HL-60/S4 treated with retinoic acid at 250 ng/mL for 4 days and 3 days (cell line): Measurements from ENCODE around the gene PNCK.
"Not testable (repeated sequence)": the region's sequence is repeated elsewhere in the genome, so short reads cannot be mapped to it uniquely, and the experiment has no call there.

Source experiments
- in situ Hi-C: fragments of 300-500 bp; cut with MboI; formaldehyde crosslinking; loops from 2 replicates; pipeline ENCODE4 v1.7.0; 2022; ENCODE audit warnings: low sequenced_read_pairs

Gene PNCK

GRCh38 chrX:153686711-153687110 lies 13.1 kb upstream of the PNCK start:
- in situ Hi-C loops, result no loop called here

DNA sequence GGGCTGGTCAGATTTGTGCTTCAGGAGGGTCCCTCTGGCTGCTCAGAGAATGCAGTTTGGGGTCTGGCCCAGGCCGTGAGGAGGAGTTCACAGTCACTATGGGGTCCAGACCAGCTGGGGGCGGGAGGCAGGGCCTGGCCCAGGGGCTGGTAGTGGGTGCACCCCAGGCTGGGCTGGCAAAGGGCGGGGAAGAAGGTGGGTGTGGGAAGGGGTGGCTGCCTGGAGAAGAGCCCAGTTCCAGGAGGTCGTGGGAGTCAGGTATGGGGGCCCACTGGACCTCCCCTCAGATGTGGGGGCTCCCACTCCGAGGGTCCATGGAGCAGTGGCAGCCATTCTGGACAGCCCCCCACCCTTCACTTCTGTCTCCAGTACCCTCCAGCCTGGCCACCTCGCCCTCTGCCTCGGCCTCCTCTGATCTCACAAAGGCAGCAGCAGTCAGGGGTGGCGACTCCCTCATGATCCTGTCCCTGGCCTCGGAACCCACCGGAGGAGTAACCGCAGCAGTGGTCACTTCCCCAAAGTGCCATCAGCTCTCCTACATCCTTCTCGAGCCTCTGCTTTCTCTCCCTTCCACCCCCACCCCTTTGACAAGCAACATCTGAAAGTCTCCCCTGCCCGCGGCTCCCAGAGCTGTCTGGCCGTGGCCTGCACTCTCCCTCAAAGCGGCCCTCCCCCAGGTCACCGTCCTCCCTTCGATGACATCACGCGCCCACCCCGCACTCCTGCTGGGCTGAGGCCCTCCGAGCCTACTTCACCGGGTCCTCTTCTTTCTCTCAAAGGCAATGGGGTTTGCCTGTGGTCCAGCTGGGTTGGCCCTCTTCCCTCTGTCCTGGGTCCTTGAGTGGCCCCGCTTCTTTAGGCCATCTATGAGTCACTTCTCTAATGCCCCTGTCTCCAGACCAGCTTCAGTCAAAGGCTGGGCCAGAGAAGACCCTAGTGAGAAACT lies 12.4 kb upstream of the PNCK start:
- in situ Hi-C loops, result no loop called here

DNA sequence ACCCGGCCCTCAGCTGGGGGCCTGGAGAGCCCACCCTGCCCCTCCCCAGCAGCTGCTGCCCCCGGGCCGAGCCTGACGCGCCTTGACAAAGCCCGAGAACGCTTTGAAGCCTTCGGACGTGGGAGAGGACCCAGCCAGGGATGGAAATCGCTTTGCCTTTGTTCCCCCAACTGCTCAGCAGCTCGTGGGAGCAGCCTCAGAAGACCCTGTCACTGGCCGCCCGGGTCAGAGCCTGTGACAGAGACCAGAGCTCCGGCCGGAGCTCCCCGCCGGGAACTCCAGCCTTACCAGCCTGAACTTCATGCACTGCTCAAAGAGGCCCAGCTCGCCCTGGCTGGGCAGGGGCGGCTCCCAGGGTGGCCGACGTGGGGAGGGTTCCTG lies 11.5 kb upstream of the PNCK start:
- in situ Hi-C loops, result no loop called here

GRCh38 chrX:153684467-153685155 lies 11.0 kb upstream of the PNCK start:
- in situ Hi-C loops, result no loop called here

DNA sequence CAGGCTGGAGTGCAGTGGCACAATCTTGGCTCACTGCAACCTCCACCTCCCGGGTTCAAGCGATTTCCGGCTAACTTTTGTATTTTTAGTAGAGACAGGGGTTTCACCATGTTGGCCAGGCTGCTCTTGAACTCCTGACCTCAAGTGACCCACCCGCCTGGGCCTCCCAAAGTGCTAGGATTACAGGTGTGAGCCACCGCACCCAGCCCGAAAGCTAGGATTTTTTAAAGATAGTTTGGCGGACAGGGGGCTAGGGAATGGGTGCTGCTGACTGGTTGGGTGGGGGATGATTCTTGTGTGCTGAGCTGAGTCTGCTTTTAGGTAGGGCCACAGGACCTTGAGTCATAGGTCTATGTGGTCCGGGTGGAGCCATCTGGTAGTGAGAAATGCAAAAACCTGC lies 9.9 kb upstream of the PNCK start:
- in situ Hi-C loops, result not testable (repeated sequence)

DNA sequence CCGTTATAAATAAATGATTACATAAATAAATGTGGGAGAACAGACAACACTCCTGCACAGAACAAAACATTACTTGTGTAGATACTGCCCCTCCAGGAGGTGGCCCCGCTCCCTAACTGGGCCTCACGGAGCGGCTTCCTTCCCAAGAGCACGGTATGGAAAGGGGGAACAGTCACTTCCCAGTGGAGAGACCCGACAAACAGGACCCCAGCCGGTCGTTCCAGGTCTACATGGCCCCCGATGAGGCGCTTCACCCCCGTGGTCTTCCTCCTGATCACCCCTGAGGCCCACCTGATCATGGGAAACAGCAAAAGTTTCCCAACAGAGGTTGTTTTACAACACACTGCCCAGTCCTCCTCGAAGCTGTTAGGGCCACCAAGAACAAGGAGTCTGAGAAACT lies 7.6 kb upstream of the PNCK start:
- in situ Hi-C loops, result no loop called here

GRCh38 chrX:153674219-153674851 lies 722 bp upstream of the PNCK start:
- in situ Hi-C loops, result loop anchor here (25.0 kb wide), 1 partner anchor 712 kb away; no protein-coding TSS in a partner anchor

DNA sequence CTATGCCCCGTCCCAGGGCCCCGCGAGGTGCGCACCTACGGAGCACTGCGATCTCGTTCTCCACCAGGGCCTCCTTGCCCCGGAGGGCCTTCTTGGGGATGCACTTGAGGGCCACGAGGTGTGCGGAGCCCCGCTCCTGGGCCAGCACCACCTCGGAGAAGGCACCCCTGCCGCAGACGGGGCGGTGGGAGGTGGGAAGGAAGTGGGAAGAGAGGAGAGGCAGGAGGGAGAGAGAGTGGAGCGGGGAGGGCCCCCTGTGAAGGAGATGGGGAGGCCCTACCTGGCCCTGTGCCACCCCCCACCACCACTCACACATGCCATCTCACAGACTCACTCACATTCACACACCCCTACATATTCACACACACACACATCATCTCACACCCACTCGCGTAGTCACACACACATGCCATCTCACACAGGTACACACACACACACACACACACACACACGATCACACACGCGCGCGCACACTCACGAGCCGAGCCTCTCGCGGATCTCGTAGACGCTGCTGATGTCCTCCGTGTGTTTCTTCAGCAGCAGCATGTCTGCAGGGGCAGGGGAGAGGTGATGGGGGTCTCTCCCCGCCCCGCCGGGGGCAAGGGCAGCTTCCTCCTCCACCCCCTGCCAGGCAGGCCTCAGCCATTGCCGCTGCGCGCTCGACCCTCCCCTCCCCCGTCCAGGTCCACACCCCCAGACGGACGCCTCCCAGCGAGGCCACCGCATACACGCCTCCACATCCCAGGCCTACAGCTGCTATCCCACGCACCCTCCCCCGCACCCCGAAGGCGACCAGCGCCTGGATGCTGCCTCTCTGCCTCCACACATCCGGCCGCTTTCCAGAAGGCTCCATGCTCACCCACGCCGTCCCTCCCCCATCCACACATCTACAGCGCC lies 834 bp downstream of the PNCK start:
- in situ Hi-C loops, result loop anchor here (25.0 kb wide), 1 partner anchor 710 kb away; no protein-coding TSS in a partner anchor

DNA sequence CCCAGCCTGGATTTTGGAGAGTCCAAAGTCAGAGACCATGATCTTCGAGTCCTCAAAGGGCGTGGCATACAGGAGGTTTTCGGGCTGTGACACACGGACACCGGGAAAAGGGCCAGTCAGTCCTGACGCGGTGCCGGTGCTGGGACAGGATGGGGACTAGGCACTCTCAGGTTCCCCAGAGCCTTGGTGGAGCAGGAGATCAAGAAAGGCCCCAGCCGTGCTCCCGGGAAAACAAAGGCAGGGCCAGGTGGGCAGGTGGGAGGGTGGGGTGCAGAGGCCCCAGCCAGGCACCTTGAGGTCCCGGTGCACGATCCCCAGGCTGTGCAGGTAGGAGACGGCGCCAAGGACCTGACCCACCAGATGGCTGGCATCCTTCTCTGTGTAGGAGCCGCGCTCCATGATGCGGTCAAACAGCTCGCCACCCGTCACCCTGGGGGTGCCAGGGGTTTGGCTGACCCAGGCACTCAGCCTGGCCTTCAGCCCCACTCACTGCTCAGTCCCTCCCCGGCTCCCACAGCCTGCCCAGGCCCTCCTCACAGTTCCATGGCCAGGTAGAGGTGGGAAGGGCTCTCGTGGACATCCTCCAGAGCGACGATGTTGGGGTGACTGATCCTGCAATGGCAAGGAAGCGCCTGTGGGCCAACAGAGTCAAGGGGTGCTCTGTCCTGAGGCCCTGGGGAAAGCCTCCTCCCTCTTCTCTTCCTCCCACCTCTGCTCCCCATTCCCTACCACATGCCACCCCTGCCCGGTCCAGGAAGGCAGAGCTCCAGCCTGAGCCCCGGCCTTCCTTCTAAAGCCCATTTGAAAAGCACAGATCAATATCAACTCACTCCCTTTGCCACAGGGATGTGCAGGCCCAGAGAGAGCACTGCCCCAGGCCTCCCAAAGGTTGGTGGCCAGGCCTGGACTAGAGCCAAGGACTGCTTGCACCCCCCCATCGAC lies 1.8 kb downstream of the PNCK start:
- in situ Hi-C loops, result loop anchor here (25.0 kb wide), 1 partner anchor 710 kb away; no protein-coding TSS in a partner anchor

DNA sequence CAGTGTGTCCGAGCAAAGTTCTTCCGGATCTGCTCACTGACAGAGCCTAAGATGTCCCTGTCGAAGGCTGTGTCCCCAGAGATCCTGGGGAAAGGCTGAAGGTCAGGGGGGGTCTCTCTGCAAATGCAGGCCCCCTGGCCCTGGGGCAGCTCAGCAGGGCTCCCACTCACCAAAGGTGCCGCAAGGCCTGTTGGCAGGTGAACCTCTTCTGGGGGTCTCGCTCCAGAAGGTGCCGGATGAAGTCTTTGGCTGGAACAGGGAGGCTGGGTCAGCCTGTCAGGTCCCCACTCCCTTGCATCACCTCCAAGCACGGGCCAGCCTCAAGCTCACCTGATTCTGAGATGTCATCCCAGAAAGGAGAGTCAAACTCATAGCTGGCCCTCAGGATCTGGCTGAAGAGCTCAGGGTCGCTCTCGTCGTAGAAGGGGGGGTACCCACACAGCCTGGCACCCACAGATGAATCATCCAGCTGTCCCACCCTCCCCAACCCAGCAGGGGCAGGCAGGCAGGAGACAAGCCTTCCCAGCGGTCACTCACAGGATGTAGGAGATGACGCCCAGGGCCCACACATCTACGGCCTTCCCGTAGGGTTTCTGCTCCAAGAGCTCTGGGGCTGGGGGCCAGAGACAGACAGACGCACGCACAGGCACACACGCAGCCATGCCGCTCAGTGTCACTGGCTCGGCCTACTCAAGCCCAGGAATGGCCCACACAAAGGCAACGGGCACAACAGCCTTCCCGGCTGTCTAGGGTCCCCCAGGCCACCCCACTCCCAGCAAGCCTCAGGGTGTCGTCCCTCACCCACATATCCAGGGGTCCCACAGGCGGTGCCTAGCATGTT lies 2.6 kb downstream of the PNCK start:
- in situ Hi-C loops, result loop anchor here (25.0 kb wide), 1 partner anchor 709 kb away; no protein-coding TSS in a partner anchor

GRCh38 chrX:153669901-153670731 lies 3.5 kb downstream of the PNCK start:
- in situ Hi-C loops, result loop anchor here (25.0 kb wide), 1 partner anchor 708 kb away; no protein-coding TSS in a partner anchor

DNA sequence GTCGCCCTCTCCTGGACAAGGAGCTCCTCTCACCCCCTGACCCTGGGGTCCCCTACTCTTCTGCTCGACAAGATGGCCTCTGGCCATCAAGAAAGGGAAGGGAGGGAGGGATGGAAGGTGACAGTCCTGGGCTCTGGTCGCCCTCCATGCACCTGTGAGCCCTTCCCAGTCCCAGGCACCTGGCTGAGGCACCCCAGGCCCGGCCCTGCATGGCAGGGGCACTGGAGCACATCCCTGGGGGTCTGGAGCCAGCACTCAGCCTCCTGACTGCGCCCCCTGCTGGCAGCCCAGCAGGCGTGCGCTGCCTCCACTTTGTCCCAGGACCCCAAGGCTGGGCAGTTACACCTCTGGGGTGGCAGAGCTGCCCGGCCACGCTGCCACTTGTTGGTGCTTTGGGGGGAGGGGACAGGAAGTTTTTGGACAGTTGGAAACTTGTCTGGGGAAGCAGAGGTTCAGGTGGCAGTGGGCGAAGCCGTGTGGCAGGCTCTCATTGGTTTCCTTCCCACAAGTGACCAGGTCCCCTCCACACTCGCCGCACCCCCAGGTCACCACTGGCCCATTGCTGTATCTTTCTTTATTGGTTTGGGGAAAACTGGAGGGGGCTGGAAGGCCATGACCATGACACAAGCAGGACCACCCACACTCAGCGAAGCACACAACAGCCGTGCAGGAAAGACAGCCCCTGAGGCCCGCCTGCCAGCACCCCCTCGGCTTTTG lies 4.3 kb downstream of the PNCK start:
- in situ Hi-C loops, result loop anchor here (25.0 kb wide), 1 partner anchor 707 kb away; no protein-coding TSS in a partner anchor

- in situ Hi-C loops, result loop anchor here (25.0 kb wide), 1 partner anchor 706 kb away; no protein-coding TSS in a partner anchor
Observed at GRCh38 chrX:153668423-153669173, 5.0 kb downstream of the PNCK start.

GRCh38 chrX:153667956-153668396 lies 5.6 kb downstream of the PNCK start:
- in situ Hi-C loops, result loop anchor here (25.0 kb wide), 1 partner anchor 706 kb away; no protein-coding TSS in a partner anchor

- in situ Hi-C loops, result loop anchor here (25.0 kb wide), 1 partner anchor 705 kb away; no protein-coding TSS in a partner anchor
Observed at GRCh38 chrX:153667281-153667955, 6.2 kb downstream of the PNCK start.
